ENCODE data around the gene LANCL2. TPM values are rescaled to one million over a fixed set of nuclear protein-coding genes. Genes with fewer than 3 reads are reported as not detected.

Gene LANCL2
- total RNA-seq, 1 experiment from 2014 or later = 26.4 TPM

GRCh38 chr7:55431898-55432297 is 66.8 kb downstream of the LANCL2 start:
- Histone ChIP-seq H4K20me1 (ENCODE audit: control insufficient read depth, insufficient read depth, insufficient read length) (no peaks in the 10 kb centered on the region), H3K4me2 (ENCODE audit: insufficient read depth, insufficient read length, low read length) (no peak overlapping the region), H3K4me1 (ENCODE audit: insufficient read depth, low read length) (peaks cover 1% of the 10 kb centered on the region), H2AK5ac (ENCODE audit: insufficient read length, low read length) (no peak overlapping the region), H2AFZ (ENCODE audit: low read length) (no peak overlapping the region), H3T11ph (ENCODE audit: low read length) (no peak overlapping the region), H3K23me2 (ENCODE audit: insufficient read length, low read depth, low read length, poor library complexity, severe bottlenecking) (no peaks in the 10 kb centered on the region), H2BK15ac (ENCODE audit: low read depth, low read length) (no peak overlapping the region), H3K4ac (ENCODE audit: low read depth, low read length) (no peak overlapping the region), H2BK5ac (ENCODE audit: insufficient read length, low read length) (no peak overlapping the region), H2BK12ac (ENCODE audit: insufficient read length, low read depth, low read length) (no peak overlapping the region), H3K9me3 (ENCODE audit: control insufficient read depth, low read depth, low read length) (no peaks in the 10 kb centered on the region), H4K5ac (ENCODE audit: insufficient read length, low read depth, low read length) (no peak overlapping the region), H4K91ac (ENCODE audit: insufficient read length, low read depth, low read length) (no peak overlapping the region), H3K27me3 (ENCODE audit: insufficient read depth, low read length) (no peaks in the 10 kb centered on the region), H3K18ac (ENCODE audit: insufficient read length, low read depth, low read length) (no peak overlapping the region), H3K23ac (ENCODE audit: insufficient read length, low read depth, low read length) (no peak overlapping the region), H4K8ac (replicated peaks; ENCODE audit: insufficient read length, low read depth, low read length) (no peak overlapping the region), H3K56ac (ENCODE audit: insufficient read length, low read depth, low read length) (no peak overlapping the region), H3K9ac (ENCODE audit: extremely low read depth, insufficient read length, low read length) (no peak overlapping the region), H2BK120ac (ENCODE audit: low read depth, low read length, poor library complexity, severe bottlenecking) (no peak overlapping the region), H3K79me1 (ENCODE audit: insufficient read depth, low read depth, low read length, poor library complexity, severe bottlenecking) (no peaks in the 10 kb centered on the region), H3K27ac (ENCODE audit: insufficient read length, low read depth, low read length) (no peak overlapping the region), H3K79me2 (ENCODE audit: insufficient read depth, low read length) (no peaks in the 10 kb centered on the region), H3K14ac (ENCODE audit: insufficient read depth, low read length) (no peak overlapping the region), H2BK20ac (ENCODE audit: low read depth, low read length, poor library complexity, severe bottlenecking) (no peak overlapping the region)
- Mint-ChIP-seq H3K27ac (no peak overlapping the region), H3K27me3 (ENCODE audit: low read depth) (no peaks in the 10 kb centered on the region; the same call in 1 of the 2 replicates), H3K36me3 (ENCODE audit: insufficient read depth in 1 of 3, low read depth in 3 of 3) (peaks cover 0 to 2% (median 0%) of the 10 kb centered on the region in 3 experiments; a peak in 3 of 7 replicates), H3K9me3 (no peaks in the 10 kb centered on the region), H3K4me3 (no peak overlapping the region), H3K4me1 (peaks cover 14 to 16% of the 10 kb centered on the region in 2 experiments)
- no CpG with 5 or more reads among the region's 2 CpGs for WGBS (ENCODE audit: extremely low coverage, insufficient read length, low lambda C conversion rate)
- no peak for DNase-seq
- TF ChIP-seq CTCF (conservative IDR thresholded peaks at IDR 0.05) = no peak

Data from H9 (cell line).